22Rv1 (cell line): Measurements from ENCODE around the gene LMCD1.

Experiments used
- H3K27ac ChIP-seq: fragments of 450-650 bp; 2 replicates; pipeline ENCODE4 v1.5.1; 2017
- CTCF ChIP-seq: fragments of 450-650 bp; IDR thresholded peaks from 2 replicates; pipeline ENCODE4 v1.5.1; 2017; ENCODE audit warnings: mild to moderate bottlenecking
- ZFX ChIP-seq: fragments of 450-650 bp; IDR thresholded peaks from 2 replicates; pipeline ENCODE4 v1.6.1; 2017; ENCODE audit warnings: antibody characterized with exemption, borderline replicate concordance

Gene LMCD1

GRCh38 chr3:8600457-8600856 lies 98.8 kb downstream of the LMCD1 start:
- H3K27ac ChIP-seq: no peak overlapping the region
- TF ChIP-seq CTCF: no peak
- no peak for TF ChIP-seq ZFX

DNA sequence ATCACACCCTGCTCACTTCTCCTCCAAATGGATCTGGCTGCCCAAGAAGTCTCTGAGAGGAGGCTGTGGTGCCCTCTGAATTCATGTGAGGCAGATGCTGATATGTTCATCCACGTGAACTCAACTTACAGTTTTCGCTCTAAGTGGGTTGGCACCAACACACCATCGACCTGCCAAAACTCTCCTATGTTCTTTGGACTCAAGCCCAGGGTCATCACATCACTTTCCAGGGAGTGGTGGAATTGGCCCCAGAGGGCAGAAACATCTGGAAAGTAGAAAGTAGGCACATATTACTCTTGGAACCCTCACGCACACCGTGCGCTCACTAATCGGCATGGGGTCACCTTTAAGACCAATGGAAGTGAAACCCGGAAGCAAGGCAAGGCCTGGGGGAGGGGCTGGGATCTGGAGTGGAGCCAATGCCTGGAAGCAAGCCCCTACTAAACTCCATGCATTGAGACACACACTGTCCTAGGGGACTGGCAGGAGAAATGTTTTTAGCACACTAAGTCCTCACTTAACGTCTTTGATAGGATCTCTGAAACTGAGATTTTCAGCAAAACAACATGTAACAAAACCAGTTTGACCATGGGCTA lies 101.6 kb downstream of the LMCD1 start:
- TF ChIP-seq ZFX (no peak), CTCF (no peak)
- no peak overlapping the region for H3K27ac ChIP-seq

GRCh38 chr3:8604006-8604405 lies 102.4 kb downstream of the LMCD1 start:
- no peak for TF ChIP-seq CTCF
- H3K27ac ChIP-seq: no peak overlapping the region

GRCh38 chr3:8604988-8605387 lies 103.4 kb downstream of the LMCD1 start:
- H3K27ac ChIP-seq: no peak overlapping the region
- TF ChIP-seq ZFX: no peak
- no peak for TF ChIP-seq CTCF

- TF ChIP-seq ZFX: no peak
- no peak for TF ChIP-seq CTCF
- no peak overlapping the region for H3K27ac ChIP-seq
Measured at GRCh38 chr3:8606701-8607231, 105.1 kb downstream of the LMCD1 start.

- no peak overlapping the region for H3K27ac ChIP-seq
- TF ChIP-seq CTCF (peak; percentile 16; the same call in 1 of the 2 replicates), ZFX (no peak)
Measured at GRCh38 chr3:8607234-8608040, 105.8 kb downstream of the LMCD1 start.
